ENCODE measurements around the gene MYBPC3. TPM values are rescaled to one million over a fixed set of nuclear protein-coding genes. Genes with fewer than 3 reads are reported as not detected.

The MYBPC3 gene
- total RNA-seq, 1 experiment from 2014 or later, result 0.67 TPM

GRCh38 chr11:47299078-47299477, 53.4 kb downstream of the MYBPC3 start:
- Histone ChIP-seq H3K9ac (ENCODE audit: low read length) (no peak overlapping the region), H3K36me3 (ENCODE audit: insufficient read depth, low read length) (peaks cover 71% of the 10 kb centered on the region), H3K9me3 (ENCODE audit: low read length) (no peaks in the 10 kb centered on the region), H3K9me2 (replicated peaks; ENCODE audit: insufficient read depth, low read length) (no peaks in the 10 kb centered on the region), H3K27me3 (ENCODE audit: low read length) (no peaks in the 10 kb centered on the region), H3K4me1 (ENCODE audit: low read length) (no peaks in the 10 kb centered on the region), H3K4me3 (ENCODE audit: low read length) (no peak overlapping the region), H3K79me2 (ENCODE audit: low read length) (peaks cover 16% of the 10 kb centered on the region), H4K20me1 (ENCODE audit: insufficient read depth, low read depth, low read length) (no peaks in the 10 kb centered on the region), H3K27ac (ENCODE audit: low read length) (no peak overlapping the region), H2AFZ (ENCODE audit: low read length) (no peak overlapping the region), H3K4me2 (ENCODE audit: low read depth, low read length, poor library complexity, severe bottlenecking) (no peak overlapping the region)
- DNase-seq, result no peak

- Histone ChIP-seq H3K9me2 (replicated peaks; ENCODE audit: insufficient read depth, low read length) (no peaks in the 10 kb centered on the region), H3K27me3 (ENCODE audit: low read length) (no peaks in the 10 kb centered on the region), H3K36me3 (ENCODE audit: insufficient read depth, low read length) (peaks cover 73% of the 10 kb centered on the region), H3K9me3 (ENCODE audit: low read length) (no peaks in the 10 kb centered on the region), H4K20me1 (ENCODE audit: insufficient read depth, low read depth, low read length) (no peaks in the 10 kb centered on the region), H2AFZ (ENCODE audit: low read length) (no peak overlapping the region), H3K79me2 (ENCODE audit: low read length) (peaks cover 8% of the 10 kb centered on the region), H3K4me3 (ENCODE audit: low read length) (no peak overlapping the region), H3K9ac (ENCODE audit: low read length) (no peak overlapping the region), H3K27ac (ENCODE audit: low read length) (no peak overlapping the region), H3K4me1 (ENCODE audit: low read length) (no peaks in the 10 kb centered on the region), H3K4me2 (ENCODE audit: low read depth, low read length, poor library complexity, severe bottlenecking) (no peak overlapping the region)
- no peak for DNase-seq
These were observed 56.5 kb downstream of the MYBPC3 start for GRCh38 chr11:47296045-47296444.

- no peak overlapping the region for H2AFZ ChIP-seq (ENCODE audit: low read length)
- H3K4me2 ChIP-seq (ENCODE audit: low read depth, low read length, poor library complexity, severe bottlenecking), result no peak overlapping the region
- H3K36me3 ChIP-seq (ENCODE audit: insufficient read depth, low read length), result peaks cover 75% of the 10 kb centered on the region
- H3K27me3 ChIP-seq (ENCODE audit: low read length), result no peaks in the 10 kb centered on the region
- H3K27ac ChIP-seq (ENCODE audit: low read length), result no peak overlapping the region
- H3K9ac ChIP-seq (ENCODE audit: low read length), result no peak overlapping the region
- H3K9me2 ChIP-seq (replicated peaks; ENCODE audit: insufficient read depth, low read length), result no peaks in the 10 kb centered on the region
- no peaks in the 10 kb centered on the region for H3K4me1 ChIP-seq (ENCODE audit: low read length)
- H4K20me1 ChIP-seq (ENCODE audit: insufficient read depth, low read depth, low read length), result no peaks in the 10 kb centered on the region
- no peaks in the 10 kb centered on the region for H3K9me3 ChIP-seq (ENCODE audit: low read length)
- no peak overlapping the region for H3K4me3 ChIP-seq (ENCODE audit: low read length)
- no peak for DNase-seq
- peaks cover 8% of the 10 kb centered on the region for H3K79me2 ChIP-seq (ENCODE audit: low read length)
These were observed 57.1 kb downstream of the MYBPC3 start for GRCh38 chr11:47295385-47295784.

GRCh38 chr11:47289856-47290255, 62.6 kb downstream of the MYBPC3 start:
- no peak for DNase-seq
- H3K9me2 ChIP-seq (replicated peaks; ENCODE audit: insufficient read depth, low read length), result no peaks in the 10 kb centered on the region

GRCh38 chr11:47288066-47288465, 64.4 kb downstream of the MYBPC3 start:
- H3K27me3 ChIP-seq (ENCODE audit: low read length), result no peaks in the 10 kb centered on the region
- H3K9me2 ChIP-seq (replicated peaks; ENCODE audit: insufficient read depth, low read length), result no peaks in the 10 kb centered on the region
- peaks cover 51% of the 10 kb centered on the region for H3K36me3 ChIP-seq (ENCODE audit: insufficient read depth, low read length)
- H3K27ac ChIP-seq (ENCODE audit: low read length), result no peak overlapping the region
- no peaks in the 10 kb centered on the region for H3K4me1 ChIP-seq (ENCODE audit: low read length)
- H3K9me3 ChIP-seq (ENCODE audit: low read length), result no peaks in the 10 kb centered on the region
- no peaks in the 10 kb centered on the region for H3K79me2 ChIP-seq (ENCODE audit: low read length)
- H4K20me1 ChIP-seq (ENCODE audit: insufficient read depth, low read depth, low read length), result no peaks in the 10 kb centered on the region
- no peak overlapping the region for H3K4me3 ChIP-seq (ENCODE audit: low read length)
- H3K4me2 ChIP-seq (ENCODE audit: low read depth, low read length, poor library complexity, severe bottlenecking), result no peak overlapping the region
- no peak overlapping the region for H2AFZ ChIP-seq (ENCODE audit: low read length)
- no peak overlapping the region for H3K9ac ChIP-seq (ENCODE audit: low read length)
- no peak for DNase-seq

More at GRCh38 chr11:47289856-47290255, 62.6 kb downstream of the MYBPC3 start:
- Histone ChIP-seq H3K27ac (ENCODE audit: low read length) (no peak overlapping the region), H3K9me3 (ENCODE audit: low read length) (no peaks in the 10 kb centered on the region), H3K9ac (ENCODE audit: low read length) (no peak overlapping the region), H3K36me3 (ENCODE audit: insufficient read depth, low read length) (peaks cover 51% of the 10 kb centered on the region), H3K79me2 (ENCODE audit: low read length) (no peaks in the 10 kb centered on the region), H4K20me1 (ENCODE audit: insufficient read depth, low read depth, low read length) (no peaks in the 10 kb centered on the region), H3K27me3 (ENCODE audit: low read length) (no peaks in the 10 kb centered on the region), H3K4me3 (ENCODE audit: low read length) (no peak overlapping the region), H2AFZ (ENCODE audit: low read length) (no peak overlapping the region), H3K4me1 (ENCODE audit: low read length) (no peaks in the 10 kb centered on the region), H3K4me2 (ENCODE audit: low read depth, low read length, poor library complexity, severe bottlenecking) (no peak overlapping the region)

GRCh38 chr11:47285969-47286770, 66.3 kb downstream of the MYBPC3 start:
- Histone ChIP-seq H3K9me2 (replicated peaks; ENCODE audit: insufficient read depth, low read length) (no peaks in the 10 kb centered on the region), H3K4me3 (ENCODE audit: low read length) (no peak overlapping the region), H2AFZ (ENCODE audit: low read length) (no peak overlapping the region), H4K20me1 (ENCODE audit: insufficient read depth, low read depth, low read length) (no peaks in the 10 kb centered on the region), H3K9me3 (ENCODE audit: low read length) (no peaks in the 10 kb centered on the region), H3K27me3 (ENCODE audit: low read length) (no peaks in the 10 kb centered on the region), H3K27ac (ENCODE audit: low read length) (no peak overlapping the region), H3K79me2 (ENCODE audit: low read length) (no peaks in the 10 kb centered on the region), H3K4me2 (ENCODE audit: low read depth, low read length, poor library complexity, severe bottlenecking) (no peak overlapping the region), H3K9ac (ENCODE audit: low read length) (no peak overlapping the region), H3K36me3 (ENCODE audit: insufficient read depth, low read length) (peaks cover 45% of the 10 kb centered on the region), H3K4me1 (ENCODE audit: low read length) (no peaks in the 10 kb centered on the region)
- no peak for DNase-seq

- Histone ChIP-seq H3K9ac (ENCODE audit: low read length) (no peak overlapping the region), H3K4me2 (ENCODE audit: low read depth, low read length, poor library complexity, severe bottlenecking) (no peak overlapping the region), H3K4me1 (ENCODE audit: low read length) (no peaks in the 10 kb centered on the region), H3K9me2 (replicated peaks; ENCODE audit: insufficient read depth, low read length) (no peaks in the 10 kb centered on the region), H3K79me2 (ENCODE audit: low read length) (no peaks in the 10 kb centered on the region), H3K27me3 (ENCODE audit: low read length) (no peaks in the 10 kb centered on the region), H3K36me3 (ENCODE audit: insufficient read depth, low read length) (peaks cover 34% of the 10 kb centered on the region), H4K20me1 (ENCODE audit: insufficient read depth, low read depth, low read length) (no peaks in the 10 kb centered on the region), H2AFZ (ENCODE audit: low read length) (no peak overlapping the region), H3K9me3 (ENCODE audit: low read length) (no peaks in the 10 kb centered on the region), H3K4me3 (ENCODE audit: low read length) (no peak overlapping the region), H3K27ac (ENCODE audit: low read length) (no peak overlapping the region)
- no peak for DNase-seq
These were observed 68.4 kb downstream of the MYBPC3 start for GRCh38 chr11:47284151-47284550.

- Histone ChIP-seq H3K9me2 (replicated peaks; ENCODE audit: insufficient read depth, low read length) (no peaks in the 10 kb centered on the region), H3K9me3 (ENCODE audit: low read length) (no peaks in the 10 kb centered on the region), H3K9ac (ENCODE audit: low read length) (no peak overlapping the region), H3K36me3 (ENCODE audit: insufficient read depth, low read length) (peaks cover 36% of the 10 kb centered on the region), H3K27ac (ENCODE audit: low read length) (no peak overlapping the region), H3K79me2 (ENCODE audit: low read length) (no peaks in the 10 kb centered on the region), H3K4me1 (ENCODE audit: low read length) (no peaks in the 10 kb centered on the region), H4K20me1 (ENCODE audit: insufficient read depth, low read depth, low read length) (no peaks in the 10 kb centered on the region), H3K4me3 (ENCODE audit: low read length) (no peak overlapping the region), H2AFZ (ENCODE audit: low read length) (no peak overlapping the region), H3K4me2 (ENCODE audit: low read depth, low read length, poor library complexity, severe bottlenecking) (no peak overlapping the region), H3K27me3 (ENCODE audit: low read length) (no peaks in the 10 kb centered on the region)
- DNase-seq, result no peak
These were observed 70.0 kb downstream of the MYBPC3 start for GRCh38 chr11:47282462-47282861.

All from Karpas-422 (cell line).